SH-SY5Y (cell line): Measurements from ENCODE around the gene SLC35F3.

Experiments
- GATA2 ChIP-seq: IDR thresholded peaks from 2 replicates; pipeline ENCODE4 v1.6.1; 2011; ENCODE audit warnings: mild to moderate bottlenecking, low read depth, low read length
- GATA3 ChIP-seq: IDR thresholded peaks from 2 replicates; pipeline ENCODE4 v1.6.1; 2011; ENCODE audit warnings: low read depth, mild to moderate bottlenecking, low read length, moderate library complexity

DNA sequence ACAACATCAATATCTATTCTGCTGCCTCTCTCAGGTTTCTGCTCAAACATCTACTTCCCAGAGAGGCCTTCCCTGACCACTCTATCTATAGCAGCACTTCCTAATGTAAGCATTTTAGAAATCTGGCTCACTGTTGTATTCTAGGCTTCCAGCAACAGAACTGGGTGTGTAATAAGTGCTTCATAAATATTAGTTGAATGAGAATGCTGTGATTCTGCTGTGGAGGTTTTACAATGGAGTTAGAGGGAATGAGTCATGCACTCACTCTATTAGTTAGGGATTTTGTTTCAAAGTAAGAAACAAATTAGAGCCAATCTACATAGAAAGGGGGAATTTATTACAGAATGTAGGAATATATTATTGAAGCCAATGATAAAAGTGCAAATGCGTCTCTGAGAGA, 38.6 kb upstream of the SLC35F3 start:
- TF ChIP-seq GATA2: no peak
- no peak for TF ChIP-seq GATA3
